ENCODE measurements around the gene OCA2. TPM values are rescaled to one million over a fixed set of nuclear protein-coding genes. Genes with fewer than 3 reads are reported as not detected.

Gene OCA2
- total and polyA plus RNA-seq, 2 of the 13 experiments (the other 11 are each of a cell fraction or from before 2014, with no cell fraction given) = 0.02 to 0.05 TPM

DNA sequence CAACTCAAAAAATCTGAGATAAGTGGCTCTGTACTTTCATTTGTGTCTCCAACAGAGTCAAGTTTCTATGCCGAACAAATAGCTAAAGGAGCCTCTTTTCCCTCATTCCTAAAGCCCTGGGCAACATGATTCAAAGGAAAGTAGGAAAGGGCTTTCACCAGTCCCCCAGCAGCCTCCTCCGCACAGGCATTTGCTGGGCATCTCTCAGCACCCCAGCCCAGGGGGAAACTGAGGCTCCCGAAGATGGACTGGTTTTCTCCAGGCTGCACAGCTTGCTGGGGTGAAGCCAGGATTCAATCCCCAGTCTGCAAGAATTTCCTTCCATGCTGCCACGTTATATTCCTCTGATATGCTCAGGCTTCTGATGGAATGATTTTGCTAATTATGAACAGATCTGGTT lies 163.8 kb downstream of the OCA2 start (continued):
- TF ChIP-seq KAT7 (CRISPR knock-in tag; IDR thresholded peaks at IDR 0.05; ENCODE audit: borderline replicate concordance) = no peak
- TF ChIP-seq, protein P1, sequence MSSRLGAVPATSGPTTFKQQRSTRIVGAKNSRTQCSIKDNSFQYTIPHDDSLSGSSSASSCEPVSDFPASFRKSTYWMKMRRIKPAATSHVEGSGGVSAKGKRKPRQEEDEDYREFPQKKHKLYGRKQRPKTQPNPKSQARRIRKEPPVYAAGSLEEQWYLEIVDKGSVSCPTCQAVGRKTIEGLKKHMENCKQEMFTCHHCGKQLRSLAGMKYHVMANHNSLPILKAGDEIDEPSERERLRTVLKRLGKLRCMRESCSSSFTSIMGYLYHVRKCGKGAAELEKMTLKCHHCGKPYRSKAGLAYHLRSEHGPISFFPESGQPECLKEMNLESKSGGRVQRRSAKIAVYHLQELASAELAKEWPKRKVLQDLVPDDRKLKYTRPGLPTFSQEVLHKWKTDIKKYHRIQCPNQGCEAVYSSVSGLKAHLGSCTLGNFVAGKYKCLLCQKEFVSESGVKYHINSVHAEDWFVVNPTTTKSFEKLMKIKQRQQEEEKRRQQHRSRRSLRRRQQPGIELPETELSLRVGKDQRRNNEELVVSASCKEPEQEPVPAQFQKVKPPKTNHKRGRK (CRISPR knock-in tag; IDR thresholded peaks at IDR 0.05) = no peak

DNA sequence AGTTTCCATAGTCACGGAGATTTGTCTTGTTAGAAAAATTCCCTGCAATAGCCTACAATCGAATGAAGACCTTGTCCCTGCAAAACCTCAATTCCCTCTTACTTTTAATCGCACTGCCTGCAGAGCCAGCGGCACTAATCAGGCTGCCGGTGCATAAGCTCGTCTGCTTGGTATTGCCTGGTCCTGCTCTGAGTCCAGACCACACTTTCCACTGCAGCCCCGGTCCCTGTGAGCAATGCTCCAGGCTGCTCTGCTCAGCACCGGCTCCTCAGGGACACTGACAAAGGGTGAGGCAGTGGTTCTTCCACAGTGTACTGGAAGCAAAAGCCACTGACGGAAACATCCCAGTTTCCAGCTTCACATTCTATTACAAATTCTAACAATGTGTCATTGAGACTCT lies 164.3 kb downstream of the OCA2 start:
- Histone ChIP-seq H3K9me3 (ENCODE audit: low read length) (no peaks in the 10 kb centered on the region), H4K20me1 (ENCODE audit: insufficient read depth, low read length) (no peaks in the 10 kb centered on the region), H3K27me3 (ENCODE audit: control insufficient read depth in 1 of 2, insufficient read depth in 2 of 2, low read length in 2 of 2) (no peaks in the 10 kb centered on the region; a peak in 1 of 5 replicates), H3K9ac (ENCODE audit: insufficient read depth, low read depth, low read length) (no peak overlapping the region), H3K4me3 (replicated peaks in 1 of 3; ENCODE audit: insufficient read depth in 1 of 3, low read depth in 2 of 3, low read length in 3 of 3) (no peak overlapping the region), H3K4me2 (ENCODE audit: low read depth, low read length) (no peak overlapping the region), H3K27ac (ENCODE audit: extremely low read length, insufficient read depth, low read length) (no peak overlapping the region), H2AFZ (ENCODE audit: low read length) (no peak overlapping the region), H3K4me1 (ENCODE audit: insufficient read depth, low read length) (no peaks in the 10 kb centered on the region), H3K36me3 (replicated peaks in 1 of 2; ENCODE audit: control insufficient read depth in 1 of 2, insufficient read depth in 2 of 2, low read length in 2 of 2) (no peaks in the 10 kb centered on the region), H3K79me2 (ENCODE audit: insufficient read depth, low read length) (no peaks in the 10 kb centered on the region)
- 27% methylated on average over 9 of the region's 9 CpGs for WGBS (ENCODE audit: low lambda C conversion rate)
- DNase-seq (ENCODE audit: low spot score) = no peak
- FAIRE-seq = no peak
- TF ChIP-seq HNRNPL (IDR thresholded peaks at IDR 0.05; ENCODE audit: low read depth, low read length) (no peak), ZNF431 (CRISPR knock-in tag; IDR thresholded peaks at IDR 0.05; ENCODE audit: borderline replicate concordance, low read depth) (no peak), TGIF2 (CRISPR knock-in tag; IDR thresholded peaks at IDR 0.05) (no peak), ZNF101 (CRISPR knock-in tag; IDR thresholded peaks at IDR 0.05; ENCODE audit: borderline replicate concordance, low read depth) (no peak), ZNF20 (CRISPR knock-in tag; IDR thresholded peaks at IDR 0.05) (no peak)
- TF ChIP-seq, protein P2, sequence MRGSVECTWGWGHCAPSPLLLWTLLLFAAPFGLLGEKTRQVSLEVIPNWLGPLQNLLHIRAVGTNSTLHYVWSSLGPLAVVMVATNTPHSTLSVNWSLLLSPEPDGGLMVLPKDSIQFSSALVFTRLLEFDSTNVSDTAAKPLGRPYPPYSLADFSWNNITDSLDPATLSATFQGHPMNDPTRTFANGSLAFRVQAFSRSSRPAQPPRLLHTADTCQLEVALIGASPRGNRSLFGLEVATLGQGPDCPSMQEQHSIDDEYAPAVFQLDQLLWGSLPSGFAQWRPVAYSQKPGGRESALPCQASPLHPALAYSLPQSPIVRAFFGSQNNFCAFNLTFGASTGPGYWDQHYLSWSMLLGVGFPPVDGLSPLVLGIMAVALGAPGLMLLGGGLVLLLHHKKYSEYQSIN (CRISPR knock-in tag; IDR thresholded peaks at IDR 0.05; ENCODE audit: borderline replicate concordance) = no peak
- in situ Hi-C loops (cut with HindIII; ENCODE audit: extremely low pct_ligation_motif_present, low pct_unique_long_range_greater_than_20kb) (no loop called here), intact Hi-C loops (cut with micrococcal nuclease; ENCODE audit: unreplicated experiment) (no loop called here)
- no TSS peak for BruUV-seq (replicated peaks)
- CTCF ChIA-PET (ENCODE audit: low intra/inter-chr PET ratio, low total read pairs) = no interaction called here
- POLR2A ChIA-PET = no interaction called here
- no peak for ATAC-seq

All from HepG2 (cell line).